Uterus (tissue), 4 donors: ENCODE results near the gene CNTNAP4. TPM values are rescaled to one million over a fixed set of nuclear protein-coding genes. Genes with fewer than 3 reads are reported as not detected.

Experiments
- DNase-seq, 2 donors: peaks; one replicate each; pipeline ENCODE4 v3.0.0-alpha.2; 2019 to 2020
- H3K27ac ChIP-seq, 2 donors: fragments of 200-600 bp; sonication (generic); 1 replicate in 1 of 2; 2 replicates in 1 of 2; pipeline ENCODE4 v1.5.1; 2016 to 2018
- H3K27me3 ChIP-seq, 2 donors: fragments of 200-600 bp; sonication (generic); one replicate each; pipeline ENCODE4 v1.5.1; 2018 to 2019; ENCODE audit warnings: control low read depth in 1 of 2
- H3K36me3 ChIP-seq, 2 donors: fragments of 200-600 bp; sonication (generic); one replicate each; pipeline ENCODE4 v1.5.1; 2019; ENCODE audit warnings: control low read depth in 1 of 2
- H3K4me1 ChIP-seq, 2 donors: fragments of 200-600 bp; sonication (generic); one replicate each; pipeline ENCODE4 v1.5.1; 2018 to 2019; ENCODE audit warnings: control low read depth in 1 of 2
- H3K4me3 ChIP-seq, 2 donors: fragments of 200-600 bp; sonication (generic); 1 replicate in 1 of 2; 2 replicates in 1 of 2; pipeline ENCODE4 v1.5.1; 2018 to 2019; ENCODE audit warnings: mild to moderate bottlenecking in 1 of 2
- H3K9me3 ChIP-seq, 2 donors: fragments of 200-600 bp; sonication (generic); one replicate each; pipeline ENCODE4 v1.5.1; 2019; ENCODE audit warnings: control low read depth in 1 of 2
- CTCF ChIP-seq, 4 experiments: fragments of 200-600 bp in 2 of 4; fragments of 450-650 bp in 2 of 4; sonication (generic) in 2 of 4; IDR thresholded peaks; one replicate each; pipeline ENCODE4 v1.5.1; 2016 to 2019; ENCODE audit warnings: antibody characterized with exemption in 4 of 4, mild to moderate bottlenecking in 2 of 4, moderate library complexity in 1 of 4
- POLR2A ChIP-seq, 2 donors: fragments of 450-650 bp; IDR thresholded peaks; one replicate each; pipeline ENCODE4 v1.6.1; 2016; ENCODE audit warnings: antibody characterized with exemption in 2 of 2, mild to moderate bottlenecking in 1 of 2, moderate library complexity in 1 of 2
- intact Hi-C: fragments of 100-400 bp; cut with DNase I; formaldehyde crosslinking; loops from one replicate; pipeline ENCODE4 v1.15.1; 2023; ENCODE audit warnings: low total_unique reads
- total RNA-seq, 4 donors: library from RNA; depleted of rRNA in 3 of 4; stranded (reverse); fragments of >200 nt in 3 of 4; gene quantifications; one replicate each; pipeline versions ENCODE4 v1.1.0 to v1.2.4, GENCODE V29; 2014 to 2023
- donor health status: DM: yes; HTN: yes; CAD: no.

CNTNAP4 gene
- total RNA-seq, 4 donors from 2014 or later, result 20.3 TPM; not detected in 3

GRCh38 chr16:76335180-76335974 is 58.2 kb downstream of the CNTNAP4 start:
- intact Hi-C loops, result no loop called here
- H3K4me1 ChIP-seq, result no peaks in the 10 kb centered on the region
- TF ChIP-seq CTCF (IDR thresholded peaks at IDR 0.05) (no peak), POLR2A (IDR thresholded peaks at IDR 0.05) (no peak)
- peaks cover 0 to 2% of the 10 kb centered on the region in 2 donors for H3K9me3 ChIP-seq
- H3K36me3 ChIP-seq, result no peaks in the 10 kb centered on the region
- H3K27ac ChIP-seq, result no peak overlapping the region
- DNase-seq, result no peak
- H3K27me3 ChIP-seq, result no peaks in the 10 kb centered on the region
- H3K4me3 ChIP-seq, result no peak overlapping the region

GRCh38 chr16:76336112-76336511 is 58.9 kb downstream of the CNTNAP4 start:
- H3K36me3 ChIP-seq, result no peaks in the 10 kb centered on the region
- peaks cover 0 to 2% of the 10 kb centered on the region in 2 donors for H3K9me3 ChIP-seq
- no peak for DNase-seq
- no peak overlapping the region for H3K27ac ChIP-seq
- TF ChIP-seq CTCF (IDR thresholded peaks at IDR 0.05) (no peak), POLR2A (IDR thresholded peaks at IDR 0.05) (no peak)
- intact Hi-C loops, result no loop called here
- no peaks in the 10 kb centered on the region for H3K27me3 ChIP-seq
- no peak overlapping the region for H3K4me3 ChIP-seq
- no peaks in the 10 kb centered on the region for H3K4me1 ChIP-seq

DNA sequence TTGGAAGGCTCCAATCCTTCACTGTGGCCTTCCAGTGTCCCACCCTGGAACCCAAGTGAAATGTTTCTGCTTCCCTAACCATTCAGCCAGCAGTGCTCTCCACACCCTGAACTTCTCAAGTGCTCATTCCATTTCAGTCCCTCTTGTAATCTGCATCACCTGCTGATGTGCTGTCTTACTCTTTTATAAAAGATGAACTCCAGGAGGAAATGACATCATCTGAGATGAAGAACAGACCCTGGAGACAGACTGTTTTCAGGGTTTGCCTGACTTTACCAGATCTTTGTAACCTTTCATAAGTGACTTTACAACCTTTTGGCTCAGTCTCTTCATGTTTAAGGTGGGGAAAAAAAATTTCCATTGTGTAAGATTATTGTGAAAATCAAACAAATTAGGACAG is 61.3 kb downstream of the CNTNAP4 start:
- Histone ChIP-seq H3K4me3 (no peak overlapping the region), H3K27me3 (no peaks in the 10 kb centered on the region), H3K36me3 (no peaks in the 10 kb centered on the region), H3K9me3 (peaks cover 0 to 2% of the 10 kb centered on the region in 2 donors), H3K27ac (no peak overlapping the region), H3K4me1 (no peaks in the 10 kb centered on the region)
- TF ChIP-seq CTCF (IDR thresholded peaks at IDR 0.05), result no peak
- no peak for TF ChIP-seq POLR2A (IDR thresholded peaks at IDR 0.05)
- intact Hi-C loops, result no loop called here
- no peak for DNase-seq

GRCh38 chr16:76343769-76344168 is 66.6 kb downstream of the CNTNAP4 start:
- Histone ChIP-seq H3K36me3 (no peaks in the 10 kb centered on the region), H3K9me3 (no peaks in the 10 kb centered on the region), H3K4me3 (no peak overlapping the region), H3K27me3 (no peaks in the 10 kb centered on the region), H3K4me1 (no peaks in the 10 kb centered on the region), H3K27ac (no peak overlapping the region)
- no peak for DNase-seq
- intact Hi-C loops, result no loop called here
- TF ChIP-seq POLR2A (IDR thresholded peaks at IDR 0.05) (no peak), CTCF (IDR thresholded peaks at IDR 0.05) (no peak)

DNA sequence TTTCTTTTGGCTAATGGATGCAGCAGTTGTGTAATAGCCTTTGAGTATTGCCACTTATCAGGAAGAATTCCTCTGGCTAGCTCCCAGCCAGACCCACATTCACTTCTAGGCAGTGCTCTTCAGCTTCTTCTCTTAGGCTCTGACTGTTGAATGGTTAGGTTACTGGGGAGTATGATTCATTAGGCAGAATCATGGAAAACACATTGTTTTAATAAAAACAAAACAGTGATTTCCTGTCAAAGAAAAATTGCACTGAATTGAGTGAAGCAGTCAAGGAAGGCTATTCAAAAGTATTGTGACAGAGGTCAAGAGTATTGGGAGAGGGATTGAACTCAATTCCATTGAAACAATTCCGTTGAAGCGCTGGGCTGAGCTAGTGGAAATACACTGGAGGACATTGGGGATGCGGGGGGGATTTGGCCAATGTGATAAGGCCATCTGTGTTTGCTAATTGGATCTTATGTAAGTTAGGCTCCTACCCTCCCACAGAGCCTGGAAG is 68.0 kb downstream of the CNTNAP4 start:
- no peak for DNase-seq
- Histone ChIP-seq H3K9me3 (no peaks in the 10 kb centered on the region), H3K27me3 (no peaks in the 10 kb centered on the region), H3K27ac (no peak overlapping the region), H3K36me3 (no peaks in the 10 kb centered on the region), H3K4me1 (no peaks in the 10 kb centered on the region), H3K4me3 (no peak overlapping the region)
- TF ChIP-seq CTCF (IDR thresholded peaks at IDR 0.05) (no peak), POLR2A (IDR thresholded peaks at IDR 0.05) (no peak)
- intact Hi-C loops, result no loop called here
